Gastroesophageal sphincter (tissue), 3 donors: Measurements from ENCODE around the gene EIF6.

Source experiments
- POLR2A ChIP-seq, 2 donors: fragments of 450-650 bp; IDR thresholded peaks; one replicate each; pipeline ENCODE4 v1.6.1; 2017; ENCODE audit warnings: antibody characterized with exemption in 2 of 2, mild to moderate bottlenecking in 2 of 2, moderate library complexity in 1 of 2
- POLR2AphosphoS5 ChIP-seq: sonication (generic); formaldehyde crosslinking; IDR thresholded peaks from one replicate; pipeline ENCODE4 v1.6.1; 2017; ENCODE audit warnings: antibody characterized with exemption
- TF ChIP-seq, protein P1 (sequence below), 4 experiments: fragments of 200-600 bp in 2 of 4; fragments of 450-650 bp in 2 of 4; sonication (generic) in 1 of 4; IDR thresholded peaks; one replicate each; pipeline ENCODE4 v1.5.1; 2017 to 2019; ENCODE audit warnings: antibody characterized with exemption in 4 of 4, mild to moderate bottlenecking in 2 of 4, moderate library complexity in 2 of 4

DNA sequence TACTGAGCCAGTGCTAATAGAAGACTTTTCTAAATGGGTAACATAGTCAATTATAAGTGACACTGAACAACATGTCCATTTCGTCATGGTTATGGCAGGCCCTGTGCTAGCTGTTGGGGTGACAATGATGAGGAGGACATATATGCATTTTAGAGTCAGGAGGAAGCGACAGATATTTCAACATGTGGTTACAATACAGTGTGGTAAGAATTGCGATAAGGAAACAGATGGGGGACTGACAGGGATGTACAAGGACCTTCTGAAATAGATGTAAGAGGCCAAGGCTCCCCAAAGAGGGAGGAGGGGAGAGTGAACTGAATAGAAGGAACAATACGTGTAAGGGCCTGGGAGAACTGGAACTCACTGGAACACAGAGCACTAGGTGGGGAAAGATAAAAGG lies 46.4 kb downstream of the EIF6 start:
- TF ChIP-seq, protein P1, sequence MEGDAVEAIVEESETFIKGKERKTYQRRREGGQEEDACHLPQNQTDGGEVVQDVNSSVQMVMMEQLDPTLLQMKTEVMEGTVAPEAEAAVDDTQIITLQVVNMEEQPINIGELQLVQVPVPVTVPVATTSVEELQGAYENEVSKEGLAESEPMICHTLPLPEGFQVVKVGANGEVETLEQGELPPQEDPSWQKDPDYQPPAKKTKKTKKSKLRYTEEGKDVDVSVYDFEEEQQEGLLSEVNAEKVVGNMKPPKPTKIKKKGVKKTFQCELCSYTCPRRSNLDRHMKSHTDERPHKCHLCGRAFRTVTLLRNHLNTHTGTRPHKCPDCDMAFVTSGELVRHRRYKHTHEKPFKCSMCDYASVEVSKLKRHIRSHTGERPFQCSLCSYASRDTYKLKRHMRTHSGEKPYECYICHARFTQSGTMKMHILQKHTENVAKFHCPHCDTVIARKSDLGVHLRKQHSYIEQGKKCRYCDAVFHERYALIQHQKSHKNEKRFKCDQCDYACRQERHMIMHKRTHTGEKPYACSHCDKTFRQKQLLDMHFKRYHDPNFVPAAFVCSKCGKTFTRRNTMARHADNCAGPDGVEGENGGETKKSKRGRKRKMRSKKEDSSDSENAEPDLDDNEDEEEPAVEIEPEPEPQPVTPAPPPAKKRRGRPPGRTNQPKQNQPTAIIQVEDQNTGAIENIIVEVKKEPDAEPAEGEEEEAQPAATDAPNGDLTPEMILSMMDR (IDR thresholded peaks at IDR 0.05): no peak
- TF ChIP-seq POLR2AphosphoS5: no peak
- TF ChIP-seq POLR2A (IDR thresholded peaks at IDR 0.05): no peak
